T-helper 9 cell (primary cell): ENCODE data around the gene MYLK4.
"Not testable (repeated sequence)": the region's sequence is repeated elsewhere in the genome, so short reads cannot be mapped to it uniquely, and the experiment has no call there.

Experiments
- DNase-seq: peaks from one replicate; pipeline ENCODE4 v3.0.0-alpha.2; 2020

The MYLK4 gene

GRCh38 chr6:2777249-2777648, 26.5 kb upstream of the MYLK4 start:
- DNase-seq = no peak

DNA sequence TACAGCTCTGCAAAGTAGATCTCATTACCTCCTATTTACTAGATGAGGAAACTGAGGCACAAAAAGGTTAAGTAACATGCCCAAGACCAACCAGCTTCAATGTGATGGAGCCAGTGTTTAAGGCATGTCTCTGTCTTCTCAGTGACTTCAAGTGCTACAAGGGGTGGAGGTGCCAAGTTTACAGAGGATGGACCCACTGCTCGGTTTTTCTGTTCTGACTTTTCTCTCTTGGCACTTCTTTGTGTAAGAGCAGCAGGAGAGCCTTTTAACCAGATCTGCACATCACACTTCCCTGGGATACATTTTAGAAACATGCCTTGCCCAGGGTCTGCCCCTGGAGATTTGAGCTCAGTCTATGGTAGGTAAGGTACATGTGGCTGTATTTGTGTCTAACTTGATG, 24.3 kb upstream of the MYLK4 start:
- DNase-seq = no peak

DNA sequence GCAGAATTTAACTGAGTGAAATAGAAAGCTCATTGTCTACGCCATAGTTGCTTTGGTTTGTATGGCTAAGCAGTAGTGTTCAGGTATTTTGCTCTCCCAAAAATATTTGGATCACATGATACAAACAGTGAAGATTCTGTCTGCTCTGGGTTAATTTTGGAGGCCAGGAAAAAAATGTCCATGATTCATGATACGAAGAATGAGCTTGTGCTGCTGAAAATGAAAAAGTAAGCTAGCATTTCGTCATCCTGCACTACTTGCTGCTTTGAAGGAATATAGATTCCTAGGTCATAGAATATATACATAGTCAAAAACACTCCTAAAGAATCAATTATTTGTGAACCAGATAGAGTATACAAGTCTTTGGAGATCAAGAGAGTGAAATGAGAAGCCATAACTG, 22.7 kb upstream of the MYLK4 start:
- DNase-seq = no peak

GRCh38 chr6:2772840-2773239, 22.1 kb upstream of the MYLK4 start:
- no peak for DNase-seq

GRCh38 chr6:2771079-2771478, 20.4 kb upstream of the MYLK4 start:
- no peak for DNase-seq

- DNase-seq = no peak
Observed at GRCh38 chr6:2770171-2770570, 19.4 kb upstream of the MYLK4 start.

DNA sequence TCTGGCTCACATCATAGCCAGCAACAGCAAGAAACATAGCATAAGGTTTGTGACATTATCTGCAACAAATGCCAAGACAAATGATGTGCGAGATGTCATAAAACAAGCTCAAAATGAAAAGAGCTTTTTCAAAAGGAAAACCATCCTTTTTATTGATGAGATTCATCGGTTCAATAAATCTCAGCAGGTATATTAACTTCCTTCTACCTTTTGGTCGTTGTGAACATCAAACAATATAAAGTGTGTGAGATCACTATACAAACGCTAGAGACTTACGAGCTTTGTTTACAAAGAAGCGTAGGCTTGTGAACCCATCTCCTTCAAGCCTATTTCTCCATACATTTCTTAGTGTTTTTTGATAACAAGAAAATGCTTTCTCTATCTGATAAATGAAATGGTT, 18.0 kb upstream of the MYLK4 start:
- no peak for DNase-seq

DNA sequence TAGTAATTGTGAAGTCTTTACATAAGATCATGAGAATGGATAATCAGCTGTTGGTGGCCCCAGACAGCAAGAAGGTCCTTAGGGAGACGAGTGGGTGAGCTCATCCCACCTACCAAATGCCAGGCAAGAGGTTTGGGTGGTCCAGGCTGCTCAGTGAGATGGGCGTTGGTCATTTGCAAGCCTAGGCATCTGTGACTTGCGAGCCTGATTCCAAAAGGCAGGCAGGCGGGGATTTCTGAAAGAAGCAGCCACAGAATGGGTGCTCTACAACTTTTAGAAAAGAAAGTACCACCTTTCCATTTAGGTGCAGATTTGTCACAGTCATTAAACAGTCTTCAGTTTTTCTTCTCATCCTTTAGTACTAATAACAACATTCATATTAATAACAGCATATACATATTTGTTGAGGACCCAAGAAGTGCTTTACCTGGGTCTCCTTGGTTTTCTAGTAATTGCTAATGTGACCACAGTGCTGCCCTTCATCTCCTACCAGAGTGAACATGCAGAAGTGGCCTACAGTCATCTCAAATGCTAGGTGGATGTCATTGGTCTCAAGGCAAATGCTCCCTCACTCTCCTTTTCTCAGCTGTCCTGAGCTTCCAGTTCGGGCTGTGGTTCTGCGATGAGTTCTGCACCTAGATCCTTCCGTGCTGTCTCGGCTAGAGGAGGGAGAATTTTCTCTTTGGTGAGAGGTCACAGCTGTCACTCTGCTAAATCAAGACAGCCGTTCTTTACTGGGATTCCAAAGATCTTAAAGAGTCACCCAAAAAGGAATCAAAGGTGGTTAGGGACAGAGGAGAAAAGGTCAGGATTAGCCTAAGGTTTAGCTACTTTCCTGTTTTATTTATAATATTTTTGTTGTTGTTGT, 17.2 kb upstream of the MYLK4 start:
- no peak for DNase-seq

DNA sequence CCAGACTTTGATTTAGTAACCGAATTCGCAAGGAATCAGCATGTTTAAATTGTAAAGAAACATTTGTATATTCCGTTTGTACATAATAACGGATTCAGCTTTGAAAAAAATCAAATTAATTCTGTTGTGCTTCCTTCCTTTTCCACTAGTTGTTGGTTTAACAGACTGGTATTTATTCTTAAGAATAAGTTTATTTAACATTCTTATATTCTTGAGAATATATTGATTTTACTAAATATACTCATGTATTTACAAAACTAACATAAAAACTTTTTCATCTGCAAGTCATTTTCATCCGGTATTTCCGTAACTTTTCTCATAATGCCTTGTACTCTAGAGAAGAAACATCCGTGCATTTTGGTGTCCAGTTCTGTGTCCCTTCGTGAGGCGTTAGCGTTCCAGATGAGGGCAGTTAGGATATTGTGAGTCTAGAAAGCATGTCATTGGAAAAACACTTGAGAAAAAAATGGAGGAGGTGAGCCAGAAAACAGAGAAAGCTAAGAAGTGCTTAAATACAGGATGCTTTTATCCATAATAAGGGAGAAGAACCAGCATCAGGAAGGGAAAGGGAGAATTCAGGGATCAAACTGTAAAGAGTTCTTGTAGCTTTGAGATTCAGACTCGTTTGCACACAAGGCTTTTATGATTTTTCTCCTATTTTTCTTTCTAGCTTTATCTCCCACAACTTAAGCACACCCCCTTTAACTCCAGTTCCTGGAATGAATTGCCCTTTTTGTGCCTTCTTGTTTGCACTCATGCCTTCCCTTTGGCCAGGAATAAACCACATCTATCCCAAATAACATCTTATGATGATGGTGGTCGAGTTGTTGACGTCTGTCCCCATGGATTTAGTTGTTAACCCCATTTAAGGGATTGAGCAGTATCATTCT, 16.3 kb upstream of the MYLK4 start:
- DNase-seq = no peak

DNA sequence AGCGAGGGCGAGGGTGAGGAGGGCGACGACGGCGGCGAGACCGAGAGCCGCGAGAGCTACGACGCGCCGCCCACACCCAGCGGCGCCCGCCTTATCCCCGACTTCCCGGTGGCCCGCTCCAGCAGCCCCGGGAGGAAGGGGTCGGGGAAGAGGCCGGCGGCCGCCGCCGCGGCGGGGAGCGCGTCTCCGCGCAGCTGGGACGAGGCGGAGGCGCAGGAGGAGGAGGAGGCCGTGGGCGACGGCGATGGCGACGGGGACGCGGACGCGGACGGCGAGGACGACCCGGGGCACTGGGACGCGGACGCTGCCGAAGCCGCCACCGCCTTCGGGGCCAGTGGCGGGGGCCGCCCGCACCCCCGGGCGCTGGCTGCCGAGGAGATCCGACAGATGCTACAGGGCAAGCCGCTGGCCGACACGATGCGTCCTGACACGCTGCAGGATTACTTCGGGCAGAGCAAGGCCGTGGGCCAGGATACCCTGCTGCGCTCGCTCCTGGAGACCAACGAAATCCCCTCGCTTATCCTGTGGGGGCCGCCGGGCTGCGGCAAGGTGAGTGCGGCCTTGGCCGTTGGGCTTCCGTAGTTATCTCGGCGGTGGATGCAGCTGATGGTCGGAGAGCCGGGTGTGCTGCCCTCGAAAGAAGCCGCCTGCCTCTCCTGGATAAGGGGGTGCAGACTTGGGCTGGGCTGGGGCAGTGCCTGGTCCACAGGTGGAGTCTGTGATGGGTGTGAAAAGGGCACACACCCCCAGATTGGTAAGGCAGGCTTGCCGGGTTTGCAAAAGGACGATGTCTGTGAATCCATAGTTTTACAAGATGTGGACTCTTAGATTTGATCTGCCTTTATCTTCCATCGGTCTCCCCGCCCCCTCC, 15.4 kb upstream of the MYLK4 start:
- DNase-seq = peak; percentile 14

DNA sequence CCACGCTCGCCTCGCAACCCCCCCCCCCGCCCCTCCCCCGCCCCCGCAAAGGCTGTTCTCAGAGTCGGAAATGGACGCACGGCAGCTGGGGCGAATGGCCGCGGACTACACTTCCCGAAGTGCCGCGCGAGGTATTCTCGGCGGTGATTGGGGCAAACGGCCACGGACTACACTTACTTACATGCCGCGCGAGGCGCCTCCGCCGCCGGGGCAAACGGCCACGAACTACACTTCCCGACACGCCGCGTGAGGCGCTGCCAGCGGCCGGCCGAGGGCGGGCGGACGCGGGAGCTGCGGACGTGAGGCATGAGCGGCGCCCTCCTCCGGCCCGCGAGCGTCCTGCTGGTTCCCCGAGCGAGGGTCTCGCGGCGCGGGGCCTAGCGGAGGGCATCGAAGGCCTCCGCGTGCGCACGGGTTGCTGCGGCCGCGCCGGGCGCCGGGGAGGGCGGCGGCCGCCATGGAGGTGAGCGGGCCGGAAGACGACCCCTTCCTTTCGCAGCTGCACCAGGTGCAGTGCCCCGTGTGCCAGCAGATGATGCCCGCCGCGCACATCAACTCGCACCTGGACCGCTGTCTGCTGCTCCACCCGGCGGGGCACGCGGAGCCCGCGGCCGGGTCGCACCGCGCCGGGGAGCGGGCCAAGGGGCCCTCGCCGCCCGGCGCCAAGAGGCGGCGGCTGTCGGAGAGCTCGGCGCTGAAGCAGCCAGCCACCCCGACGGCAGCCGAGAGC, 14.6 kb upstream of the MYLK4 start, which contains the start of gene WRNIP1:
Gene WRNIP1 (plus strand): TSS at position 228 of the 730 bp plus-strand sequence. CDS start 230 bp downstream, at position 458.
- peak; percentile 90 for DNase-seq

DNA sequence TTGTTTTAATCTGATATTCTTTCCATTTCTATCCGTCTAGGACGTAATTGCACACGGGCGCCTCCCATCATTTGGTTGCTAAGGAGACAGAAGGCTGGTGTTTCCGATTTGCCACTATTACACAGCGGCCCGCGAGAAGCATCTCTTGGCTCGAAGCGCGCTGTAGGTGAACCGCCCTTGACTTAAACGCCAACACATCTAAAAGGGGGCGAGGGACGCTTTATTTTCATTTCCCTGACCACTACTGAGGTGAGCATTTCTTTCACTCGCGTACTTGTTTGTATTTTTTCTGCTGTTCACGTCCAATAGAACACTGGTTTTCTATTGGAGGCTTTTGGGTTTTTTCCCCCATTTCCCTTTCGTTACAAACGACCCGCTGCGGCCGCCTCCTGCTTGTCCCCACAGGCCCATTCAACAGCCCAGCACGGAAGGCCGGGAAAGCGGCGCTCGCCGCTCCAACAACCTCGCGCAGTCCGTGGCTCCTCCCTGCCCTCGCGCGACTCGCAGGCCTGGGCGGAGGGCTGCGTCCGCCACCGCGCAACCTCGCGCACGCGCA, 14.0 kb upstream of the MYLK4 start:
- DNase-seq = peak; percentile 54

GRCh38 chr6:2763876-2764540, 13.3 kb upstream of the MYLK4 start:
- no peak for DNase-seq

DNA sequence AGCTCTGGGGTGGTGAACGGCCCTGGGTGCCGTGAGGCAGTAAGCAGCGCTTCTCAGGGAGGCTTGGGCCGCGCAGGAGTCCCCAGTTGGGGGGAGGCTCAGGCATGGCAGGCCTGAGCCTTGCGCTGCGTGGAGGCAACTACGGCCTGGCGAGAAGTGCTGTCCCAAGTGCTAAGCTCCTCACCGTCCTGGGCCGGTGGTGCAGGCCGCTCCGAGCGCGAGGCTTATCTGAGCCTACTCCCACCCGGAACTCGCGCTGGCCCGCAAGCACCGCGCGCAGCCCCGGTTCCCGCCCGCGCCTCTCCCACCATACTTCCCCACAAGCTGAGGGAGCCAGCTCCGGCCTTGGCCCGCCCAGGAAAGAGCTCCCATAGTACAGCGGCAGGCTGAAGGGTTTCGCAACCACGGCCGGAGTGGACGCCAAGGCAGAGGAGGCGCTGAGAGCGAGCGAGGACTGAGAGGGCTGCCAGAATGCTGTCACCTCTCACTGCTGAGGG, 12.7 kb upstream of the MYLK4 start:
- no peak for DNase-seq

- not testable (repeated sequence) for DNase-seq
Observed at GRCh38 chr6:2762868-2763267, 12.1 kb upstream of the MYLK4 start.

DNA sequence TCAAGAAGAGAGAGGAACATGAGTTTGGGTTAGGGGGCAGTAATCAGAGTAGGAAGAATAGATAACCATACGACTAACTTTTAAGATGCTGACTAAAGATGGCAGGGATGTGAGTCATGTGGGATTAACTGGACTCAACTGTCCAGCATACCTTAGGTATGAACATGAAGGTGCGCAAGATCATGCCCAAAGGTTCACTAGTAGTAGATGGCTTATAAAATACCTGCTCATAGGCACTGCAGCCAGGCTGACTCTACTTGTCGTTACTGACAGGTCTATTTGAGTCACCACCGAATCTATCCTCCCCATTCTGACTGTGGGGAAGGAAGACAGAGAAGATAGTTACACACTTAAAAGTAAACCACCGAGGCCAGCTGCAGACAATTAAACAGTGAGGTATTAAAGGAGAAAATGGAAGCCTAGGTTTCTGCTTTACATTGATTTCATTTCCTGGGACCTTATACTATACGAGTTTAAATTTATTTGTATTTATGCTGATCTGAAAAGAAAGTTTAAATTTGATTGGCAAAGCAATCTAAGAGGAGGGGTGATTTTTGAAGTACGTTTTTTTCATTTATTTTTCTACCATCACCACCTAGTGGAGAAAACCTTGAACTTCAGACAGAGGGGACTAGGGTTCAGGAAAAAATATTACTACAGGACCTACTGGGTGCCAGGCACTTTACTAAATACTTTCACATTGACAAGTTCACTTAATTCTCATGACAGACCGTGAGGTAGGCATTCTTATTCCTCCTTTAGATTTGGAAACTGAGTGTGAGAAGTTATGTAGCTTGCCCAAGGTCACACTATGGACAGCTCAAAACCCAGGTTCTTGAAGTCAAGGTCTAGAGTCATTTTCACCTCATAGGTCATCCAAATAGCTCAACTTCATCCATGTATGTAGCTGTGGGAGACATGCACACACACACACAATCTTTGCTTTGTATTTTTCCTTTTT, 10.4 kb upstream of the MYLK4 start:
- DNase-seq = no peak

DNA sequence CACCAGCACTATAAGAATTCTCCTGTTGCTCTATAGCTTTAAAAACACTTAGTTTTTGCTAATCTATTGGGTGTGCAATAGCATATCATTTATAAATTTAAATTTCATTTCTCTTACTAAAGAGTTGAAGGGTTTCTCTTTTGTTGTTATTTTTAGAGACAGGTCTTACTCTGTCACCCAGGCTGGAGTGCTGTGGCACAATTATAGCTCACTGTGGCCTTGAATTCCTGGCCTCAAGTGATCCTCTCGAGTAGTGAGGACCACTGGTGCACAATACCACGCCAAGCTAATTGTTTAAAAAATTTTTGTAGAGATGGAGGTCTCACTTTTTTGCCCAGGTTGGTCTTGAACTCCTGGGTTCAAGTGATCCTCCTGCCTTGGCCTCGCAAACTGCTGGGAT, 8.3 kb upstream of the MYLK4 start:
- DNase-seq = no peak

DNA sequence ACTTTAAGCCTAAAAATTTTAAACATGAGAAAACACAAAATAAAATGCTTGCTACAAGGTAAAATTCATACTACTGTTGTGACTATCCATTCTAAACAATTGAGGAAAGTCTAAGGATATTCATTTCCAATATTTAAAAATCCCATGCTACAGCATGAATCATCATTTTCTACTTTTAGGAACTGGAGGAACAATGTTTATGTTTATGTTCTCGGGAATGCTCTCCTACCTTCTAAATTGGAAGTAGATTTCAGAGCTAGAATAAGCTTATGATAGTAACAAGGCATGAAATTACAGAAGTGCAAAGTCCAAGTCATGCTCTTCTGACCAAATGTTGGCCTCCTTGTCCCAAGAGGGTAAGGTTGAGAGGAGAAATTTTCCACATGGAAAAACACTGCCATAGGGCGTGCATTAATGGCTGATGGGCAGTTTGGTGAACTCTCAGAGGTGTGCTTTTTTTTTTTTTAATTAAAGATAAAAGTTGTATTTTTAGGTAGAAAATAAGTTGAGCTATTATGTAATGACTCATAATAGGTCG, 6.0 kb upstream of the MYLK4 start:
- no peak for DNase-seq

- no peak for DNase-seq
Observed at GRCh38 chr6:2756241-2756640, 5.5 kb upstream of the MYLK4 start.
